Esophagus squamous epithelium (tissue), 5 donors: ENCODE measurements around the gene VWA5A. TPM values are rescaled to one million over a fixed set of nuclear protein-coding genes. Genes with fewer than 3 reads are reported as not detected.

ENCODE experiments used
- DNase-seq: peaks from one replicate; lab custom pipeline; 2025; lab: John Stamatoyannopoulos, UW
- H3K27ac ChIP-seq, 4 donors: fragments of 200-600 bp; sonication (generic); one replicate each; pipeline ENCODE4 v1.5.1; 2016 to 2019; ENCODE audit warnings: mild to moderate bottlenecking in 1 of 4
- H3K27me3 ChIP-seq, 4 donors: fragments of 200-600 bp; sonication (generic); 1 replicate in 3 of 4; 2 replicates in 1 of 4; pipeline versions ENCODE4 v1.5.1 to v1.6.0; 2017 to 2021; ENCODE audit warnings: antibody characterized with exemption in 1 of 4
- H3K36me3 ChIP-seq, 3 donors: fragments of 200-600 bp; sonication (generic); one replicate each; pipeline ENCODE4 v1.5.1; 2016 to 2019
- H3K4me1 ChIP-seq, 3 donors: fragments of 200-600 bp; sonication (generic); one replicate each; pipeline ENCODE4 v1.5.1; 2017 to 2019
- H3K4me3 ChIP-seq, 4 donors: fragments of 200-600 bp; sonication (generic); 1 replicate in 3 of 4; 2 replicates in 1 of 4; pipeline ENCODE4 v1.5.1; 2016 to 2019; ENCODE audit warnings: mild to moderate bottlenecking in 2 of 4, moderate library complexity in 1 of 4
- H3K9me3 ChIP-seq, 3 donors: fragments of 200-600 bp; sonication (generic); one replicate each; pipeline ENCODE4 v1.5.1; 2016 to 2019
- POLR2A ChIP-seq, 4 donors: fragments of 450-650 bp; IDR thresholded peaks; one replicate each; pipeline ENCODE4 v1.6.1; 2017; ENCODE audit warnings: antibody characterized with exemption in 4 of 4, mild to moderate bottlenecking in 4 of 4, moderate library complexity in 3 of 4
- WGBS, 2 donors: methylation state at CpG; one replicate each; pipeline ENCODE4 v1.1.5; 2018; 5-methylcytosine and 5-hydroxymethylcytosine counted together
- intact Hi-C: fragments of 100-400 bp; cut with DNase I; formaldehyde crosslinking; loops from one replicate; pipeline ENCODE4 v1.15.0; 2022
- total RNA-seq, 4 donors: library from RNA; depleted of rRNA; stranded (reverse); fragments of >200 nt; gene quantifications; one replicate each; pipeline ENCODE4 v1.1.0, GENCODE V29; 2016
- TF ChIP-seq, protein P1 (sequence below), 6 experiments: fragments of 450-650 bp in 4 of 6; fragments of 200-600 bp in 2 of 6; sonication (generic) in 2 of 6; IDR thresholded peaks; one replicate each; pipeline ENCODE4 v1.5.1; 2016 to 2019; ENCODE audit warnings: antibody characterized with exemption in 6 of 6, mild to moderate bottlenecking in 4 of 6, moderate library complexity in 4 of 6
- donor health status: DM: yes; HTN: yes; CAD: no.

The VWA5A gene, protein sequence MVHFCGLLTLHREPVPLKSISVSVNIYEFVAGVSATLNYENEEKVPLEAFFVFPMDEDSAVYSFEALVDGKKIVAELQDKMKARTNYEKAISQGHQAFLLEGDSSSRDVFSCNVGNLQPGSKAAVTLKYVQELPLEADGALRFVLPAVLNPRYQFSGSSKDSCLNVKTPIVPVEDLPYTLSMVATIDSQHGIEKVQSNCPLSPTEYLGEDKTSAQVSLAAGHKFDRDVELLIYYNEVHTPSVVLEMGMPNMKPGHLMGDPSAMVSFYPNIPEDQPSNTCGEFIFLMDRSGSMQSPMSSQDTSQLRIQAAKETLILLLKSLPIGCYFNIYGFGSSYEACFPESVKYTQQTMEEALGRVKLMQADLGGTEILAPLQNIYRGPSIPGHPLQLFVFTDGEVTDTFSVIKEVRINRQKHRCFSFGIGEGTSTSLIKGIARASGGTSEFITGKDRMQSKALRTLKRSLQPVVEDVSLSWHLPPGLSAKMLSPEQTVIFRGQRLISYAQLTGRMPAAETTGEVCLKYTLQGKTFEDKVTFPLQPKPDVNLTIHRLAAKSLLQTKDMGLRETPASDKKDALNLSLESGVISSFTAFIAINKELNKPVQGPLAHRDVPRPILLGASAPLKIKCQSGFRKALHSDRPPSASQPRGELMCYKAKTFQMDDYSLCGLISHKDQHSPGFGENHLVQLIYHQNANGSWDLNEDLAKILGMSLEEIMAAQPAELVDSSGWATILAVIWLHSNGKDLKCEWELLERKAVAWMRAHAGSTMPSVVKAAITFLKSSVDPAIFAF
- total RNA-seq, result 10 to 100 TPM in 2 of 4 donors, 1 to 10 TPM in 2; 2.7 to 19.8 (median 12.1) TPM

DNA sequence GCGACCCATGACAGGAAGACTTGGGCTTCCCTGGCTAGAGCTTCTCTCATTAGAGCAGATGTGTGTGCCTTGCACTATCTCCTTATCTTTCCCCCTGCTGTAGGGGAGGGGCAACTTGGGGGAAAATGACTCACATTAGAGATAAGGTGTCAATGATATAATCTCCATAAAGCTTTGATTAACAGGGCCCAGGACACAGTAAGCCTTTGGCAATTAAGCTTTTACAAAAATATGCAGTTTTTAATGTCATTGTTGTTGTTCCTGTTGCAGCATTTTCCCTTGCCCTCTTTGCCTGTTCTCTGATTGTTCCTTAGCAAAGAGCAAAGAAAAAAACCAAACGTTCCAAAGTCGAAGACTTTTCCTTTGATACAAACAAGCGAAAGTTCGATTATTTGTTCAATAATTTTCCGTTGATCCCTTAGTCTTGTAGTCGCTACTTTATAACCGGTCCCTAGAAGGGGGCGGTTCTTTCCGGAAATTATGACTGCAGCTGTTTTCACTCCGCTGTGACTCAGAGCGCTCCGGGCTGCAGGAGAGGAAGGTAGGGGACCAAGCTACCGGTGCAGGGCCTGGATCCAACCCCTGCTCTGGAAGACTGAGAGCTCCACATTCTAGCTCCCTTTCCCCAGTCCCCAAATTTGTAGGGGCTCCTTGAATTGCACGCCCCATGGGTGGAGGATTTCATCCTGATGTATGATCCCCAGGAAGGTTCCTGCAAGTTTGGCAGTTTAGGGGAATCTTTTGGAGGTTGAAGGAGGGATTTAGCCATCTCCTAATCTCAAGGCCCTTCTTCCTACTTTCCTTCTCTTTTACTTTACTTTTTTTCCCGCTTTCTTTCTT is at the start of gene VWA5A:
Gene VWA5A, plus strand, starts transcription at position 509 of the 840 bp plus-strand sequence. CDS start 2,062 bp downstream, outside the sequence.
- peaks cover 6 to 23% (median 9%) of the 10 kb centered on the region in 3 donors for H3K4me1 ChIP-seq
- intact Hi-C loops, result no loop called here
- H3K27ac ChIP-seq, result peak within 1 kb of the TSS; percentile 38 to 76 (median 57)
- no peaks in the 10 kb centered on the region for H3K27me3 ChIP-seq
- peak; percentile 32 for DNase-seq
- peaks cover 0 to 28% (median 8%) of the 10 kb centered on the region in 3 donors for H3K36me3 ChIP-seq
- peak within 1 kb of the TSS; percentile 49 to 71 (median 55) for H3K4me3 ChIP-seq
- 3 to 4% methylated on average over 15 to 16 of the region's 16 CpGs for WGBS, 2 donors
- TF ChIP-seq, protein P1, sequence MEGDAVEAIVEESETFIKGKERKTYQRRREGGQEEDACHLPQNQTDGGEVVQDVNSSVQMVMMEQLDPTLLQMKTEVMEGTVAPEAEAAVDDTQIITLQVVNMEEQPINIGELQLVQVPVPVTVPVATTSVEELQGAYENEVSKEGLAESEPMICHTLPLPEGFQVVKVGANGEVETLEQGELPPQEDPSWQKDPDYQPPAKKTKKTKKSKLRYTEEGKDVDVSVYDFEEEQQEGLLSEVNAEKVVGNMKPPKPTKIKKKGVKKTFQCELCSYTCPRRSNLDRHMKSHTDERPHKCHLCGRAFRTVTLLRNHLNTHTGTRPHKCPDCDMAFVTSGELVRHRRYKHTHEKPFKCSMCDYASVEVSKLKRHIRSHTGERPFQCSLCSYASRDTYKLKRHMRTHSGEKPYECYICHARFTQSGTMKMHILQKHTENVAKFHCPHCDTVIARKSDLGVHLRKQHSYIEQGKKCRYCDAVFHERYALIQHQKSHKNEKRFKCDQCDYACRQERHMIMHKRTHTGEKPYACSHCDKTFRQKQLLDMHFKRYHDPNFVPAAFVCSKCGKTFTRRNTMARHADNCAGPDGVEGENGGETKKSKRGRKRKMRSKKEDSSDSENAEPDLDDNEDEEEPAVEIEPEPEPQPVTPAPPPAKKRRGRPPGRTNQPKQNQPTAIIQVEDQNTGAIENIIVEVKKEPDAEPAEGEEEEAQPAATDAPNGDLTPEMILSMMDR (IDR thresholded peaks at IDR 0.05), result no peak
- TF ChIP-seq POLR2A (IDR thresholded peaks at IDR 0.05), result peak in 3 of 4 donors; percentile 40 to 82 (median 77)
- no peaks in the 10 kb centered on the region for H3K9me3 ChIP-seq

DNA sequence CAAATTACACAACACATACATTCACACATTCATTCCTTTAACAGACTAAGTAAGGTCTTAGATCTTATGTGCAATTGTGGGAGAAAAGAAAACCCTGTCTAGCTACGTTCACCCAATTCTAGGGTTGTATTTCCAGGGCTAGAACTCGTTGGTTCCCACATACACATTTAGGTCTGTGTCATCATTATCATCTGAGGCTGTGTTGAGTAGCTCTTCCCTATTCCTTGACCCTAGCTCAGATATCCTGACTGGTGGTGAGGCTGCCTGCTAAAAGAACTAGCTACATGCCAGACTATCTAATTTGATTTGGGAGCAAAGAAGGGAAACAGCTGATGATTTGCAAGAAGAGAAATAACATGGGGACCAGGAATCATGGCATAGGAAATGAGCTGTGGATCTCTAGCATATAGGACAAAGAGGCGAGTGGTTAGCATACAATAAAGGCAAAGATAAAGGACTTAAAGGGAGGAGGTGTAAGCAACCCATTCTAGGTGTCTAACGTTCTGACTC is 46.6 kb upstream of the VWA5A start:
- DNase-seq, result no peak
- intact Hi-C loops, result no loop called here

DNA sequence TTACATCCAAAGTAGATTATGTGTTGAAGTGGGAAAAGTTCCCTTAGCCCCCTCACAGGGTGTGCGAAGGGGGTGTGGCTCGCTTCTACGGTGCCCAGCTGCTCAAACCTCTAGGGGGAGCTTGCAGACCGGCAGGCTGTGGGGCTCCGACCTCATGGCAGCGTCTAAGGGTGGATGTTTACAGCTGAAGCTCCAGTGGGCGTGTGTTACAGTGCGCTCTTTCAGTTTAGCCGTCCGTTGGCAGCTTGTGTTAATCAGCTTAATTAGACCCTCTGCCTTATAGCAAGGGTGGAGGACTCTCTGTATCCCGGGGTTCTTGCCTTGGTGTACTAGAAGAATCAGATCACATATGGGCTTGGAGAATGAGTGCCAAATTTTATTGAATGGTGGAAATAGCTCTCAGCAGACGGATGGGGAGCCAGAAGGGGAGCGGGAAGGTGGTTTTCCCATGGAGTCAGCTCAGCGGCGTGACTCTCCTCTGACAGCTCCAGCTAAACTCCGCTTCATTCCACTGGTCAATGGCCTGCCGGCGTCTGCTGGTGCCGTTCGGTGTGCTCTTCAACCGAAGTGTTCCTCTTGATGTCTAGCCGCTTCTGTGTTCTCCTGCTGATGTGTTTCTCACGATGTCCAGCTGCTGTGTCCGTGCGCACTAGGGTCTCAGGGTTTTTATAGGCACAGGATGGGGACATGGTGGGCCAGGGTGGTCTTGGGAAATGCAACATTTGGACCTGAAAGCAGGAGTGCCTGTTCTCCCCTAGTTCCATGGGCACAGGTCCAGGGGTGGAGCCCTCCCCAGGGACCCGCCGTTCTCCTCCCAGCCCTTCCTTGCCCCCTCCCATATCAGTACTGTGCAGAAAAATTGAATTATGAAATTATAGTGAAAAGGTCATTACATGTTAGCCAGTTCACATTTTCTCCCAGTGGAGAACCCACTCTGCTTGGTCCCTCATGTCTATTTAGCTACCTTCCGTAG is 45.5 kb upstream of the VWA5A start:
- Histone ChIP-seq H3K9me3 (no peaks in the 10 kb centered on the region), H3K4me1 (peaks cover 0 to 17% (median 4%) of the 10 kb centered on the region in 3 donors), H3K27ac (no peak overlapping the region), H3K4me3 (peak overlapping the region in 2 of 4 donors; percentile 17 to 46), H3K36me3 (no peaks in the 10 kb centered on the region), H3K27me3 (peaks cover 0 to 56% (median 1%) of the 10 kb centered on the region in 4 donors)
- intact Hi-C loops, result loop anchor here (5.0 kb wide), 1 partner anchor 123 kb away; no protein-coding TSS in a partner anchor
- WGBS, 2 donors, result 42 to 45% methylated on average over 17 to 21 of the region's 28 CpGs
- TF ChIP-seq POLR2A (IDR thresholded peaks at IDR 0.05), result no peak
- TF ChIP-seq, protein P1 (IDR thresholded peaks at IDR 0.05), result peak in 4 of 6 experiments; percentile 31 to 51 (median 34)
- no peak for DNase-seq

More for the DNA sequence above, 46.6 kb upstream of the VWA5A start:
- Histone ChIP-seq H3K36me3 (no peaks in the 10 kb centered on the region), H3K4me3 (no peak overlapping the region), H3K4me1 (peaks cover 0 to 17% (median 4%) of the 10 kb centered on the region in 3 donors), H3K27me3 (peaks cover 0 to 56% (median 1%) of the 10 kb centered on the region in 4 donors), H3K27ac (no peak overlapping the region), H3K9me3 (no peaks in the 10 kb centered on the region)
- no peak for TF ChIP-seq POLR2A (IDR thresholded peaks at IDR 0.05)
- TF ChIP-seq, protein P1 (IDR thresholded peaks at IDR 0.05), result no peak
- 29 to 33% methylated on average over 4 of the region's 4 CpGs for WGBS, 2 donors
